ENCODE data around the gene SRXN1. TPM values are rescaled to one million over a fixed set of nuclear protein-coding genes. Genes with fewer than 3 reads are reported as not detected.

The SRXN1 gene
- total and polyA plus RNA-seq, 9 of the 15 experiments (the other 6 are each of a cell fraction or from before 2014, with no cell fraction given): 6.8 to 36.4 (median 21.6) TPM

GRCh38 chr20:625360-625932 is 27.6 kb downstream of the SRXN1 start (continued):
- TF ChIP-seq ZNF639 (CRISPR knock-in tag; conservative IDR thresholded peaks at IDR 0.05 in 1 of 2, IDR thresholded peaks at IDR 0.05 in 1 of 2) (no peak), TCF3 (CRISPR knock-in tag; IDR thresholded peaks at IDR 0.05) (0 out of 2 replicates have a peak, but pooled peaks have one; percentile 15), GATA2 (CRISPR knock-in tag; IDR thresholded peaks at IDR 0.05) (0 out of 2 replicates have a peak, but pooled peaks have one; percentile 21), ELF4 (CRISPR knock-in tag; IDR thresholded peaks at IDR 0.05) (no peak), MECOM (CRISPR knock-in tag; IDR thresholded peaks at IDR 0.05) (no peak), EP400 (IDR thresholded peaks at IDR 0.05) (peak; percentile 23; the same call in 1 of the 2 replicates), ZNF644 (tag; IDR thresholded peaks at IDR 0.05; ENCODE audit: low read depth) (0 out of 2 replicates have a peak, but pooled peaks have one; percentile 54), SMAD3 (CRISPR knock-in tag; conservative IDR thresholded peaks at IDR 0.05) (no peak), ETV6 (IDR thresholded peaks at IDR 0.05; ENCODE audit: borderline replicate concordance in 1 of 2, low read depth in 2 of 2, low read length in 1 of 2) (0 out of 4 replicates have a peak, but pooled peaks of 1 of the 2 experiments have one; percentile 24), ETV6 (CRISPR knock-in tag; IDR thresholded peaks at IDR 0.05; ENCODE audit: borderline replicate concordance) (no peak), NCOR1 (IDR thresholded peaks at IDR 0.05) (no peak), ZNF316 (IDR thresholded peaks at IDR 0.05) (peak; percentile 71), FOSL1 (tag; conservative IDR thresholded peaks at IDR 0.05) (peak; percentile 32; the same call in 1 of the 2 replicates), CBX3 (IDR thresholded peaks at IDR 0.05; ENCODE audit: borderline replicate concordance in 1 of 2, low read length in 2 of 2) (peak in 1 of 2 experiments; percentile 34; a peak in 1 of 3 replicates)

All from K562 (cell line).